ENCODE data around the gene MRPL50.

GRCh38 chr9:101354143-101354764, 44.2 kb downstream of the MRPL50 start:
- no peak for TF ChIP-seq CTCF (conservative IDR thresholded peaks at IDR 0.05 in 1 of 2, IDR thresholded peaks at IDR 0.05 in 1 of 2; ENCODE audit: extremely low read depth in 1 of 2, insufficient read depth in 1 of 2, low read depth in 1 of 2, low read length in 2 of 2)
- TF ChIP-seq EZH2 (IDR thresholded peaks at IDR 0.05; ENCODE audit: borderline replicate concordance, low read length): no peak
